CD4-positive, alpha-beta T cell treated with Interferon alpha-2 for 1 hour (primary cell): ENCODE data around the gene FHL2.

Experiments used
- DNase-seq, 2 donors: peaks; one replicate each; pipeline ENCODE4 v3.0.0-alpha.2; 2020 to 2022

The FHL2 gene

DNA sequence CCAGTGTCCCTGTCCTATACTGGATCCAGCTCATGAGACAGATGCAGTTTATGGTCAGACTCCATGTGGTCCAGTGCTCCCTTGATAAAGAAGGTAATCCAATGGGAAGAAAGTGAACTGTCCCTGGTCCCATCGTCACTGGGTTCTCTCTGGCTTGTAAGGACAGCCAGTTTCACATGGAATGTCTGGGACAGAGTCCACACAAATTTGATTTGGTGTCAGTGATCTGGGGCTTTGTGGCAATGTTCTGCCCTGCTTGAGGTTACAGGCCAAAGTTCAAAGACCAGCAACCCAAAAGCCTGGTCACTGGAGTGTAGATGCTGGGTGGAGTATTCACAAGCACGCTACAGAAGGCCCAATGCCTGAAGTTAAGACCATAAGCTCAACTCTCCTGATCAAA lies 22.2 kb upstream of the FHL2 start:
- DNase-seq: no peak

DNA sequence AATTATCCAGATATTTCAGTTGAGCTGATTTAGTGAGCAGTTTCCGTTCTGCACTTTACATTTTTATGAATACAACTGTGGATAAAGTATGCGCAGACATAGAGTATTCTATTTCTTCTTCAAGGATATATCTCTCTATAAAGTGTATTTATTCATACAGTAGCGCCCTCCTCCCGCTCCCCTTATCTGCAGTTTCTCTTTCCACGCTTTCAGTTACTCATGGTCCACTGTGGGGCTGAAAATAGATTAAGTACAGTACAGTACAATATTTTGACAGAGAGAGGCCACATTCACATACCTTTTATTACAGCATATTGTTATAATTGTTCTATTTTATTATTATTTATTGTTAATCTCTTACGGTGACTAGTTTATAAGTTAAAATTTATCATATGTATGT lies 19.7 kb upstream of the FHL2 start:
- no peak for DNase-seq

DNA sequence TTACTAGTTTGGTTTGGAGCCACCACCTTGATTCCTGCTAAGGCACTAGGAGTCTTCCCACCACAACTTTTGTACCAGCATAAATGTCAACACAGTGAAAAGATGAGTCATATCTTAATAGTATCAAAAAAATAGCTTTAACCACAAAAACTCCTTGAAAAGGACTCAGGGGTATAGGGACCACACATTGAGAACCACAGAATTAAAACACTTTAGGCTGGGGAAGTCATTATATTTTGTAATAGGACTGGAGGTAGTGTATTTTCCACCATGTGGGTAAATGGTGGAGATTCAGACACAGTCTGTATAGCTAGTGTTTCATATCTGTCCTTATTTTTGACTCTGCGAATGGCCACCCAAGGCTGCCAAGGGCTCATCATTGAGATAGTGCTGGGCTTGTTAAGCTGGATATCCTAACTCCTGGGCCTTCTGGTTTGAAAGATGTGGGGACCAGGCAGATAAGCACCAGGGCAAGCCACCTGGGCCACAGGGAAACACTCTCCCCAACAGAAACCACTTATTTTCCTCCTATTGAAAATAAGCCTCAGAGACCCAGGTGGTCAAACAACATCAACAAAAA lies 19.1 kb upstream of the FHL2 start:
- no peak for DNase-seq

DNA sequence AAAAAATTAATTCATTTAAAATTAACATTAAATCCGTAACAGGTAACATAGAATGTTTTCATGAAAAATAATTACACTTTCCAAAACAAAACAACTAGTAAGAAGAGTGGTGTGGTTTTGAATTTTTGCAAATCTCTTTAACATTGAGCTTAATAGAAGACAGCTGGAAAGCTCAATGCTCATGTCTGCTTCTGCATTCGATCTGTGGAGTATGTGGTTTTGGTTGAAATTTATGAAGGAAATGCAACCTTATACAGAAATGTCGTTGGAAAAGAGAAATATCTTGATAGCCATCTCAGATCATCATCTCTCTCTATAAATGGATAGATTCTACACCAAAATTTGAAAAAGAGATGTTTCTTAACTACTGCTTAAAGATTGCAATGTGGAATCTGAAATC lies 17.3 kb upstream of the FHL2 start:
- DNase-seq: no peak

DNA sequence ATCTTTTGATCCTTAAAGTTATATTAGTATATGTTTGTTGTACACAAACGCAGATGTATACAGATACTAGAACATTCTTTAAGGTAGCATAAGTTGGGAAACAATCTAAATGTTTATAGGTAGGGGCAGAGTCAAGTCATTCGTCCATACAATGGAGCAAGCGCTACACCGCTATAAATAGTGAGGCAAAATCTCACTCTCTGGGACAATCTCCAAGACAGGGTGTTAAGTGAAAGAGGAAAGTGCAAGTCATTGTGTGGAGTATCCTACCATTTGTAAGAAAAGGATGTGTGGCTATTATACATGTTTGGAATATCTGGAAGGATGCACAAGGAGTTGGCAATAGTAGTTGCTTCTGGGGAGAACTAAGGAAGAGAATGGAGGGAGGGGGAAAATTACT lies 16.2 kb upstream of the FHL2 start:
- no peak for DNase-seq

DNA sequence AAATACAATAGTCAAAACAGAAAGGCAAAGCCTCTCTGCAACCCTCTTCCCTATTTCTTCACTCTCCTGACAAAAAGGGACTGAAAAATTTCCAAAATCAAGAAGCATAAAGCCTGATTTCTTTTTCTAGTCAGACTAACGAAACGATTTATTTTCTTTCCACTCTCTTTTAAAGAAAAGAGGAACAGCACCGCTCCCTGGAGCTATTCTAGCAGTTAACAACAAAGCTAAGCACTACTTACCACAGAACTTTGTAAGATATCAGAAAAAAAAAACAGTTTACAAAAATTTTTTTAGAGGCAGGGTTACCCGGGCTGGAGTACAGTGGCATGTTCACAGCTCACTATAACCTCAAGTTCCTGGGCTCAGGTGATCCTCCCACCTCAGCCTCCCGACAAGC lies 14.4 kb upstream of the FHL2 start:
- DNase-seq: no peak

DNA sequence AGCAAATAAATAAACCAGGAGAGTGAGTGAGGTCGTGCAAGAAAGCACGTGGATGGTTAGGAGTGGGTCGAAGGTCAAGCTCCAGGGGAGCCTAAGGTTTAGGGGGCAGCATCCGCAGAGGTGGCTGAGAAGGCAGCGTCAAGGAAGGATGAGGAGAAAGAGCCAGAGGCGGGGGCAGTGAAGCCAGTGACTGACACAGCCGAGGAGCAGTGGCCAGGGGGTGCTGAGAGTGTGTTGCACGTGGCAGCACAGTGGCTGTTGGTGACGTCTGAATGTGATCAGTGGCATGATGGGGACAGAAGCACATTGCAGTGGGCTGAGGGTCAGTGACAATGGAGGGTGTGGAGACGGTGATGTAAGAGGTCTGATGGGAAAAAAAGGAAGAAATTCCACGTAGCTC lies 13.7 kb upstream of the FHL2 start:
- no peak for DNase-seq

DNA sequence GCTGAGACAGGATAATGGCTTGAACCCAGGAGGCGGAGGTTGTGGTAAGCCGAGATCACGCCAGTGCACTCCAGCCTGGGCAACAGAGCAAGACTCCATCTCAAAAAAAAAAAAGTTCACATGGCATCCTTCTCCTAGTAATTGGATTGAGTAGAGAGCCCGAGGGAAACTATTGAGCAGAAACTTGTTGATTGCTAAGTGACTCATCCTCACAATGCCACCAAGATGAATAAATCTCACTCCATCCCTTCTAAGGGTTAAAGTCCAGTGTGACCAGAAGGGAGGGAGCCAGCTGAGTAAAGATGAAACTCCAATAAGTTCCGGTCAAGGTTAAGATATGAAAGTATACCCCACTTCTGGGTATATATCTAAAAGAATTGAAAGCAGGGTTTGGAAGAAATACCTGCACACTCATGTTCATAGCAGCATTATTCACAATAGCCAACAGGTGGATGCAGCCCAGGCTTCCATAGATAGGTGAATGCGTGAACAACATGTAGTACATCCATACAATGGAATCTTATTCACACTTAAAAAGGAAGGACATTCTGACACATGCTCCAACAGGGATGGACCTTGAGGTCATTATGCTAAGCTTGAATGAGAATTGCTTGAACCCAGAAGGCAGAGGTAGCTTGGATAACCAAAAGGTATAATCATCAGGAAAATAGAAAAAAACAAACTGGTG lies 13.0 kb upstream of the FHL2 start:
- no peak for DNase-seq

DNA sequence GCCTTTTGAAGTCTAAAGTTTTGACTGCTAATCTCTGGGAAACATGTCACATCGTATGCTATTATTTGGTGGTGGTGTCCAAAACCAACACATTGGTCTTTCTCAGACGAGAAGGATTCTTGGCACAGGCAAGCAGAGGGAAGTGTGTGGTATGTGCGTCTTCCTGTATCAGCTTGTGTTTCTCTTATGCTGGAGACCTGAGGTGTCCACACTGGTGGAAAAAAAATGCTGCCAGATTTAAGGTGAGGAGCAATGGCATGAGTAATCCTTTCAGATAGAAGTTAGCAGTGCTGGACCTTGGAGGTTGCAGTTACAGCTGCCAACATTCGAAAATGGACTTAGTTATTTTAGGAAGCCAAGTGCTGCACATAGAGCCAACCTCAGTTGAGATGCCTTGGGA lies 11.7 kb upstream of the FHL2 start:
- DNase-seq: no peak

DNA sequence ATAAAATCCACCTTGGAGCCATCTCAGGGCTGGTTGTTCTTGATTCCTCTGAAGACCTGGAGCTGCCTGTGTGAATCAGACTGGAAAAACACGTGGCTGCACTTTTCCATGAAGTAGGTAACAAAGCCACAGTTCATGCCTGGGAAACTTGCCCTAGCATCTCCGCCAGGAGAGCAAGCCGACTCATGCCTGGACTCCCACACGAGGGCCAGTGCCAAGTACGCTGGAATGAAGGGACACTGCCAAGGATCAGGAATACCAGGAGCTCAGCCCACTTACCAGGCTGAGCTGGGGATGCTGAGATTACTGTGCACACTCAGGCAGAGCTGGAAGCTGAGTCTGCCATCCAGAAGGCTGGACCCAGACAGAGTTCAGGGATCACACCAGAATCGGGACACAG lies 10.9 kb upstream of the FHL2 start:
- DNase-seq: no peak

DNA sequence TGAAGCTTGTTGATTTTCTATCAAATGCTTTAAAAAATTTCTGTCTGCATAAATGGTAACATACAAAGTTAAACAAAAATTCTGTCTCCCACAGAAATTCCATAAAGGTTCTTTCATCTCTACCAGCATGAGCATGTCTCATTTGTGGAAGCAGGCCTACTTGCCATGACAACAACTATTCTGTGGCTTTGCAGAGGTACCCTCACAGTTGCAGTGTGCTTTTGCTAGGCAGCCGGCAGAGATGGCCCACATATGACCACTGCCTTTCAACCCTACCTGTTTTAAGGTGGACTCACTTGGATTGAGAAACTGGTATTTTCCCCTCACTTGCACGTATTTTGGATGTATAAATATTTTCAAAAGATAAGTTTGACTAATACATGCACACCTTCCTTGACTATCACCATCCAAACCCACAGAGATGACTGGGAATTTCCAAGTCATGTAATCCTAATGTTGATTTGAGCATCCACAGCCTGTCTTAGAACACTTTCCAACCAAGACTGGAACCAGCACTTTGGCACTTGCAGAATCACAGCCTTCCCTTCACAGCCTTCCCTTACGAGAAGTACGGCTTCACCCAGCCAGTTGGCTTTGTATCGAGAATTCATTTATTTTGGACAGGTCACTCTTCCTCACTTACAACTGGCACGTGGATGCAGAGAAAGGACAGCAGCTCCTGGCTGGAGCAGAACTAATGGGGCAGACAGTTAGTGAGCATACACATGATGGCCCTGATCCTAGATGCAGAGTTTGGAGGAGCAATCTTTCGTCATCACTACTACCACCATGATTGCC lies 9.3 kb upstream of the FHL2 start:
- DNase-seq: no peak

DNA sequence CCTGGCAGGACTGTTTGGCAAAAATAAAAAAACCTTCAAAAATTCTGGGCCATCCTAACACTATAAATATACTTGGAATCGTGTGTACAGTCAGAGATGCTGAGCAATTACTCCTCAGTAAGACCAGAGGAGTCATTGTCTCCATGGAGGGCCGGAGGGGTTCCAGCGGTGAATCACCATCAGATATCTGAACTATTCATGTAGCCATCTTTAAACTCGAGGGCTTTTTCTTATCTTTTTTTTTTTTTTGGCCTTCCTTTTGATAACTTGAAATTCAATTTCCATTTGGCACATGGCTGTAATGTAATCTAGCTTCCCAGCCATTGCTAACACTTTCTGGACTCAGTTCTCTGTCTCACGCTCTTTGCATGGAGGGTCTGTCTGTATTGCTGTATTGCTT lies 7.4 kb upstream of the FHL2 start:
- DNase-seq: no peak

DNA sequence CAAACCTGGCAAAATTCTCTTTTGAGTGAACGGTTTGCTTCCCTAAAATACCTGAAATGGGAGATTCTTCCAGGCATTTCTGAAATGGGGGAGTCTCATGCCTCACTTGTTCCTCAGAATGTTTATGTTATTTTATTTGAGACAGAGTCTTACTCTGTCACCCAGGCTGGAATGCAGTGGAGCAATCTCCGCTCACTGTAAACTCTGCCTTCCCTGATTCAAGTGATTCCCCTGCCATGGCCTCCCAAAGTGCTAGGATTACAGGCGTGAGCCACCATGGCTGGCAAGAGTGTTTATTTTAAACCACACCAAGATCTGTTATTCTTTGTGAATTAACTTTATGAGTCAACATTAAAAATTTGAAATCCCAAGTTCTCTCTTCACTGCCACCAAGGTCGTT lies 6.4 kb upstream of the FHL2 start:
- no peak for DNase-seq

DNA sequence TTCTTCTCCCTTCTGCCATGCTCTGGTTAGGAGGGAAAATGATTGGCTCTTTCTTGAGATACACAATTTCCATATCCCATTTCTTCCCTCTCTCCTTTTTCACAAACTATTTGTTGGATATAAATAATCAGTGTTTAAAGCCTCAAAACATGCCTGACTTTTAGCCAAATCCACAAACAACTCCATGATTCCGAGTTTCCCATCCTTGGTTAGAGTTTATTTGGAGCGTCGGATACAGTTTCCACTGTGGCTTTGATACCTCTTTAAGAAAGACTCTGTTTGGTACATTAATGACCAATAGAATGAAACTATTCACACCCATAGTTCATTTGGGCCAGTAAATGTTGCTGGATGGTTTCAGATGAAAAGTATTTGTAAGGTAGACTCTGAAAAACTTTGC lies 5.9 kb upstream of the FHL2 start:
- DNase-seq: no peak

DNA sequence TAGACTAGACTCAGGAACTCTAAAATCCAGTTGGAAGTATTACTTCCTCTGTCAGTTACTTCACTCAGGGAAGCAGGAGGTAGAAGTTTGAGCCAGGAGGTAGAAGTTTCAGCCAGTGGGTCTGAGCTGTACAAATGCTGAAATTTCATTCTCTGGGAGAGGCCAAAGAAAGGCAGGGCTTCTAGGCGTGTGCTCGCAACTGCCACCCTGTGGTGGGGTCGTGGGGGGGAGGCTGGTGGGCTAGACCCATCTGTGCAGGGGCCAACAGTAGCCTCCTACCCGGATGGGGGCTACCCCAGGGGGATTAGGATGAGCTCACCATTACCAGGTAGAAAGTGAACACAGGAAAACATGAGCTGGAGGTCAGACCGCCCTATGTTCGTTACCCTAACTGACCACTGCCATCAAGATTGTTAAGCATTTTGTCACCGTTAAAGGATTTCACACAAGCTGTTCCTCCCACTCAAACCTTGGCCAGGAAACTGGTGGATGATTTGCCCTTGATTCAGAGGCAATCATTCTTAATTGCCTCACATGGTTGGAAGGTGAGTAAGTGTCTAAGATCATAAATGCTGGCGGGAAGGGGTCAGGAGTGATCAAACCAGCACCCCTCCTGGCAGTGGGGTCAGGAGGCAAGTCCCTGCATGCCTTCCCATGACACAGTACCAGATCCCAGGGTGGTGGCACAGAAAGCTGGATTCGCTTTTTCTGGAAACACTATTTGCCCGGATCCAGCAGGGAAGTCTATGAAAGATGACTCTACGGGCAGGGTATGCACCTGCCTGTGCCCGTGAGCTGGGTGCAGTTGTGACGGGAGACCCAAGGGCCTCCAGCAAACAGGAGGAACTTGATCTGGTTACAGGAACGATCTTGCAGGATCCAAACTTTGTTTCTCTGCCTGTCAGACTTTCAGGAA lies 5.2 kb upstream of the FHL2 start:
- no peak for DNase-seq

DNA sequence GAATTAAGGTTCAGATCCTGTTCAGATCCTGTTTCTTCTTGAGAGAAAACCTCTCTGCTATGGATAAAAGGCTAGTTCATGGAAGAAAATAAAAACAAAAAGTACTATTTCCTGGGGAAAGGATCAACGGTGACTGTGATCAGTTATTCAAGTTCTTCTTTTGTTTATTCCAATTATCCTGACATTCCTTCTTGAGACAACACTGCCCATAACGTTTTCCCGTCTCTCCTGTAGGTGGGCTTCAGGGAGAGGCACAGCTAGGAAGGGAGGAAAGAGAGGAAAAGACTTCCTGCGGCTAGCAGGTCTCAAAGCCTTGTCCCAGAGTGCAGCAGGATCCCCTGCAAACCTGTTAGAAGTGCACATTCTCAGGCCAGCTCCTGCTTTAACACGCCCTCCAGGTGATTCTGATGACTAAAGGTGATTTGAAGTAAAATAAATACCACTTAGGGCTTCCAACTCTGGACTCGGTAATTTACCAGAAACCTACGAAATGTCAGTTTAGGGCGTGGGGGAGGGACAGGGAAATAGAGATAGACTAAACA lies 4.5 kb upstream of the FHL2 start:
- no peak for DNase-seq

DNA sequence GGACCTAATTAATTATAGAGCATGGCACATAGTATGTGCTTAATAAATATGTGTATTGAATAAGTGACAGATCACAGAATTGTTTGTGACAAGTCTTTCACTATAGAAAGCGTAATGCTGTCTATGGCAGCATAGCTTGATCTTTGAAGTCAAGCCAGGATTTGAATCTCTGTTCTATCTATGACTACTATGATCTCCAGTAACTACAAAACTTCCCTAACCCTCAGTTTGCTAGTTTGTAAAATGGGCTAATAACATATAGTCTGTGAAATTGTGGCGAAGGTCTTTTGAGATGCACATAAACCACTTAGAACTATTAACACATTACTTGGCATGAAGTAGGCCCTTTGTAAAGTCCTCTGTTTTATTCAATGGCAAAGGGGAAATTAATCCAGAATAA lies 4.0 kb upstream of the FHL2 start:
- no peak for DNase-seq

DNA sequence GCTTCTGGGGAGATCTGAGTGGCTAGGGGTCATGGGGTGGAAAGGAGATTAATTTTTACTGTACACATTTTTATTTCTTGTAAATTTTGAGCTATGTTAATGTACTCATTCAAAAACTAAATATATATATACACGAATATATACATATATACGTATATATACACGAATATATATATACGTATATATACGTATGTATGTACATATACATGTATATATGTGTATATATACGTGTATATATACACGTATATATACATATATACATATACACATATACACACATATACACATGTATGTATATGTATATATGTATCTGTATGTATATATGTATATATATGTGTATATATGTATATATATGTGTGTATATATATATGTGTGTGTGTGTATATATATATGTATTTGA lies 3.0 kb upstream of the FHL2 start:
- no peak for DNase-seq

DNA sequence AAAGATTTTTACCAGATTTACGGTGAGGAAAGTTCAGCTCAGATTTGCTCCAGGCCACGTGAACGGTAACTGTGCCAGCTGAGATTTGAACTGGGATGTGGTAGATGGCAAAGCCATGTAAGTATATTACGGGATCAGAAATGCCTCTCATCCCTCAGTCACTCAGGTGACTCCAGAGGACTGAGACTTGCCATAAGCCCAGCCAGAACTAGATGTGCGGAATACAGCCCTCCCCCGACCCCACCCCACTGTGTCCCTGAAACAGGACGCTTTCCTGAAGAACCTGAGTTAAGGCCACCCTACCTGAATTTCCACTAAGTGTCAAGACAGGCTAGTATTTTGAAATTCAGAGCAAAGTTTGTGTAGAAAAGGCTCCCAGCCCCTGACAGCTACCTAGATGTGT lies 1.3 kb upstream of the FHL2 start:
- no peak for DNase-seq

DNA sequence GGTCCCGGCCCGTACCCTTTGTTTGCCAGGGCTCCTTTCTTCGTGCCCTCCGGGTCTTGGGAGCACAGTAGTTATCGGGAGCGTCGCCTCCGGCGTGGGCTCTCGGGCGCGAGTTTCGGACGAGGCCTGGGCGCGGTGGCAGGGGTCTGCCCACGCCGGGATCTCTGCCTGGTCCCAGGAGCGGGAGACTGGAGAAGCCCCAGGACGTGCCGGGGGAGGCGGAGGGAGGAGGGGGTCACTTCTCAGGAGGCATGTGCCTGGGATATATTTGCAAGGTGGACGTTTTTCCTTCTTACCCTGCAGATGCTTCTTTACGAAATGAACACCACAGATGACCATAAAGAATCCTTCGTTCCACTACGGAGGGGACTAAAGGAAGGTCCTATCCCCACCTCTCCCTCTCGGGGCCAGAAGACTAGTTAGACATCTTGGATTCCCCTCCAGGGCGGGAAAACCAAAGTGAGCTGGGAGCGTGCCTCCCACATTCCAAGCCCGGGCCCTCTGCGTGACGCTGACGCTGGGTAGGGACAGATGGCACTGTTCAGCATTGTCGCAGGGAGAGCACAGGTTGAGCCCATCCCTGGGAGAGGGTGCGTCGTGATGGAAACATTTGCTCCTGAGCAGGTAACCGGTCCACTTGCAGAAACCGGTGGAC lies 483 bp upstream of the FHL2 start:
- no peak for DNase-seq

DNA sequence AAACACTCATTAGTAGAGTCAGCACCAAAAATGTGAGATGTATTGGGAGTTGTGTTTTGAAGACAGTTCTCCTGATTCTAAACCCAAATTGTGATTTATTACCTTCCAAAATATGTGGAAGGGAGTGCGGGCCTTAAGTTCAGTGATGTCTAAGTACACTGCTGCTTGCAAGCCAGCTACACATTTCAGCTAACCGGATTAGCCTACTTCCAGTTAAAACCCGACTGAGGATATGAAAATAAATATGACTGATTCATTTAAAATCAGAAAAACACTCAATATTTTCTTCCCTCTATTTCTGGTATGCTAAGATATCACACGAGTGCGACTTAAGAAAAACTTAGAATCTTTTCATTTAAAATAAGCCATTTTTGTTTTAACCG lies 907 bp downstream of the FHL2 start:
- no peak for DNase-seq

DNA sequence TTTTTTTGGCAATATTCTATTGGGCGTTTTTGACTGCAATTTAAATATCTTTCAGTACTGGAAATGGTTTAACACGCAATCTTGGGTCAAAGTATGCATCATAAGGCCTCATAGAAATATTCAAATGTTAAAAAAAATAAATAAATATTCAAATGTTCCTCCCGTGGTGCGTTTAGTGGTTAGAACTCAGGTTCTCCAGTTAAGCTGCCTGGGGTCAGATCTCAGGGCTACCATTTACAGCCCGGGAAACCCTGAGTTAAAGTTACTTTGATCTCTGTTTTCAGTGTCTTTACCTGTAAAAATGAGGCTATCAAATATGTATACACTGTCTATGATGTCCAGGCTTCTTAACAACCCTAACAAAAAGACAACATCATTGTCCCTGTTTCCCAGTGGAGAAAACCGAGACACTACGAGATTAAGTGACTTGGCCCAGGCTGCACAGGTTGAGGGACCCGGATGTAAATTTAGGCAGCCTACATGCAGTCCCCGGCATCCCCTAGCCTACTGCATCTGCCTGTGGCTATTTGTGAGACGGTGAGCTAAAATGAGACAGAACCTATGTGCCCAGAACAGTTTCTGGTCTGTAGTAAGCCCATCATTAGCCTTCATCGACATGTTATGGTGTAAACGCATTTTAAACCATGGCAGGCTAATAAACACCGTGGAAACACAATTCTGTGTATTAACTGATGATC lies 1.7 kb downstream of the FHL2 start:
- no peak for DNase-seq
